Osteoblast (primary cell): ENCODE data around the gene HES4. TPM values are rescaled to one million over a fixed set of nuclear protein-coding genes. Genes with fewer than 3 reads are reported as not detected.

ENCODE experiments used
- DNase-seq: peaks from one replicate; pipeline ENCODE4 v3.0.0; 2011; ENCODE audit warnings: low spot score, mixed read lengths; ENCODE audit not compliant: insufficient read length; ENCODE audit errors: missing footprints
- H2AFZ ChIP-seq: 2 replicates; pipeline ENCODE4 v1.6.0; 2011; ENCODE audit warnings: mild to moderate bottlenecking, low read length
- H3K27ac ChIP-seq: 2 replicates; pipeline ENCODE4 v1.5.1; 2011; ENCODE audit warnings: mild to moderate bottlenecking, low read depth, low read length, moderate library complexity
- H3K27me3 ChIP-seq: 2 replicates; pipeline ENCODE4 v1.6.0; 2012; ENCODE audit warnings: mild to moderate bottlenecking, control low read depth, inconsistent platforms, low read length, moderate library complexity; ENCODE audit not compliant: insufficient read depth
- H3K36me3 ChIP-seq: 2 replicates; pipeline ENCODE4 v1.5.1; 2011; ENCODE audit warnings: mild to moderate bottlenecking, low read length, control low read depth, moderate library complexity; ENCODE audit not compliant: insufficient read depth
- H3K4me1 ChIP-seq: 2 replicates; pipeline ENCODE4 v1.5.1; 2011; ENCODE audit warnings: mild to moderate bottlenecking, low read length, control low read depth, moderate library complexity; ENCODE audit not compliant: insufficient read depth
- H3K4me2 ChIP-seq: 2 replicates; pipeline ENCODE4 v1.6.0; 2011; ENCODE audit warnings: mild to moderate bottlenecking, low read length; ENCODE audit not compliant: insufficient read depth
- H3K4me3 ChIP-seq: fragments of 200-600 bp; sonication (generic); 3 replicates; pipeline ENCODE4 v1.5.1; 2012; ENCODE audit warnings: mild to moderate bottlenecking, low read length, inconsistent platforms; ENCODE audit not compliant: insufficient read depth
- H3K79me2 ChIP-seq: 2 replicates; pipeline ENCODE4 v1.6.0; 2012; ENCODE audit warnings: mild to moderate bottlenecking, low read length, control low read depth, inconsistent platforms; ENCODE audit not compliant: insufficient read depth
- H3K9me3 ChIP-seq: 2 replicates; pipeline ENCODE4 v1.5.1; 2011; ENCODE audit warnings: low read depth, low read length, control low read depth
- H4K20me1 ChIP-seq: 2 replicates; pipeline ENCODE4 v1.6.0; 2012; ENCODE audit warnings: mild to moderate bottlenecking, low read length, control low read depth; ENCODE audit not compliant: insufficient read depth
- total RNA-seq: library from RNA; depleted of rRNA; stranded (reverse); fragments of >200 nt; gene quantifications from 2 replicates; pipeline ENCODE4 v1.2.3, GENCODE V29; 2012
- TF ChIP-seq, protein P1 (sequence below): IDR thresholded peaks from 2 replicates; pipeline ENCODE4 v1.5.1; 2011; ENCODE audit warnings: mild to moderate bottlenecking, low read depth, low read length, moderate library complexity; ENCODE audit errors: extremely low read depth

Gene HES4
- total RNA-seq, 1 donor, result 0.72 TPM

DNA sequence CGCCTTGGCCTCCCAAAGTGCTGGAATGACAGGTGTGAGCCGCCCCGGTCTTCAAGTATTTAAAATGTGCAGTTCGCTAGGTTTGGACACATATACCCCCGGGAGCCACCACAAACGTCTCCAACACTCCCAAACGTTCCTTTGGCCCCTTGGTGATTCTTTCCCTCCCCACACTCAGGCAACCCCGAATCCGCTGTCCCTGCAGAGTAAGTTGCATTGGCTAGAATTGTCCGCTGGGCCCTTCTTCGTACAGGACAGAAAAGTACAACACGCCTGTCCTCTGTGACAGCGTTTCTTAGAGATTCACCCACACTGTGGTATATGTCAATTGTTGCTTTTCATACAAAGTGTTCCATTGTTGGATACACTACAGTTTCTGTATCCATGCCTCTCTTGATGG, 14.8 kb downstream of the HES4 start:
- no peak overlapping the region for H3K27ac ChIP-seq
- TF ChIP-seq, protein P1, sequence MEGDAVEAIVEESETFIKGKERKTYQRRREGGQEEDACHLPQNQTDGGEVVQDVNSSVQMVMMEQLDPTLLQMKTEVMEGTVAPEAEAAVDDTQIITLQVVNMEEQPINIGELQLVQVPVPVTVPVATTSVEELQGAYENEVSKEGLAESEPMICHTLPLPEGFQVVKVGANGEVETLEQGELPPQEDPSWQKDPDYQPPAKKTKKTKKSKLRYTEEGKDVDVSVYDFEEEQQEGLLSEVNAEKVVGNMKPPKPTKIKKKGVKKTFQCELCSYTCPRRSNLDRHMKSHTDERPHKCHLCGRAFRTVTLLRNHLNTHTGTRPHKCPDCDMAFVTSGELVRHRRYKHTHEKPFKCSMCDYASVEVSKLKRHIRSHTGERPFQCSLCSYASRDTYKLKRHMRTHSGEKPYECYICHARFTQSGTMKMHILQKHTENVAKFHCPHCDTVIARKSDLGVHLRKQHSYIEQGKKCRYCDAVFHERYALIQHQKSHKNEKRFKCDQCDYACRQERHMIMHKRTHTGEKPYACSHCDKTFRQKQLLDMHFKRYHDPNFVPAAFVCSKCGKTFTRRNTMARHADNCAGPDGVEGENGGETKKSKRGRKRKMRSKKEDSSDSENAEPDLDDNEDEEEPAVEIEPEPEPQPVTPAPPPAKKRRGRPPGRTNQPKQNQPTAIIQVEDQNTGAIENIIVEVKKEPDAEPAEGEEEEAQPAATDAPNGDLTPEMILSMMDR, result no peak
- H3K9me3 ChIP-seq, result no peaks in the 10 kb centered on the region
- no peaks in the 10 kb centered on the region for H4K20me1 ChIP-seq
- H3K4me1 ChIP-seq, result no peaks in the 10 kb centered on the region
- no peak overlapping the region for H2AFZ ChIP-seq
- no peak overlapping the region for H3K4me2 ChIP-seq
- H3K4me3 ChIP-seq, result no peak overlapping the region
- no peaks in the 10 kb centered on the region for H3K36me3 ChIP-seq
- no peaks in the 10 kb centered on the region for H3K79me2 ChIP-seq
- H3K27me3 ChIP-seq, result peaks cover 5% of the 10 kb centered on the region
- peak; percentile 17 for DNase-seq

DNA sequence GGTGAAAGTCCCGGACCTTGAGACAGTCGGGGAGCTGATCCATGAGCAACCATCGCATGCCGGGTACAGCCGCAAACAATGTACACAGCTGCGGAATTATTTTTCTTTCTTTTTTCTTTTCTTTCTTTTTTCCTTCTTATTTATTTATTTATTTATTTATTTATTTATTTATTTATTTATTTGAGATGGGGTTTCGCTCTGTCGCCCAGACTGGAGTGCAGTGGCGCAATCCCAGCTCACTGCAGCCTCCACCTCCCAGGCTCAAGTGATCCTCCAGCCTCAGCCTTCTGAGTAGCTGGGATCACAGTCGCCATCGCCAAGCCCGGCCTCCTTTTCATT, 15.5 kb downstream of the HES4 start:
- Histone ChIP-seq H3K4me1 (no peaks in the 10 kb centered on the region), H3K9me3 (no peaks in the 10 kb centered on the region), H4K20me1 (no peaks in the 10 kb centered on the region), H3K4me2 (peak overlapping the region; percentile 64), H3K79me2 (no peaks in the 10 kb centered on the region), H3K4me3 (peak overlapping the region; percentile 54), H3K36me3 (no peaks in the 10 kb centered on the region), H2AFZ (no peak overlapping the region), H3K27me3 (peaks cover 5% of the 10 kb centered on the region), H3K27ac (no peak overlapping the region)
- no peak for DNase-seq
- TF ChIP-seq, protein P1, result no peak

DNA sequence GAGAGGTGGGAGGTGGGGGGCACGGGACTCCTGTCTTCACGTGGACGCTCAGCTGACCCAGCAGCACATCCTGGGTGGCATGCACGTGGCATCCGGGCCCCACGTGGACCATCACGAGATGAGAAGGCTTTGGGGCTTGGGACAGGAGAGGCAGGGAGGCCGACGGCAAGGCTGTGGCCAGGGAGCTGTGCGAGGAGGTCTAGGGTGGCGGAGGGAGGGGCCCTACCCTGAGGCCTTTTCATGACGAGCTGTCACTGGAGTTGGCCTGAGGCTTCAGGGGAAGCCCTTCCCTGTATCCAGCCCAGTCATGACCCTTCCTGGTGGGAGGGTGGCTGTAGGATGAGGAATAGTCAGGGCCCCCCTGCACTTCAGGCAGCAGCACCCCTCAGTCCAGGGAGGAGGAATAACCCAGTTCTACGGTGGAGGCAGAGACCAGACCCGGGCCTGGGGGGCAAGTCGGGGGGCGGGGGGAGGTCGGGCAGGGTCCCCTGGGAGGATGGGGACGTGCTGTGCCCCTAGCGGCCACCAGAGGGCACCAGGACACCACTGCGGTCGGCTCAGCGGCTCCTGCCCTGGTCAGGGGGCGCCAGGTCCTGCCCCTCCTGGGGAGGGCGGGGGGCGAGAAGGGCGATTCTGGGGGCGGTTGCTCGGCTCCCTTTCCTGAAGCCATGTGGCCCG, 16.0 kb downstream of the HES4 start:
- H3K4me3 ChIP-seq, result peak overlapping the region; percentile 54
- peak; percentile 97 for DNase-seq

DNA sequence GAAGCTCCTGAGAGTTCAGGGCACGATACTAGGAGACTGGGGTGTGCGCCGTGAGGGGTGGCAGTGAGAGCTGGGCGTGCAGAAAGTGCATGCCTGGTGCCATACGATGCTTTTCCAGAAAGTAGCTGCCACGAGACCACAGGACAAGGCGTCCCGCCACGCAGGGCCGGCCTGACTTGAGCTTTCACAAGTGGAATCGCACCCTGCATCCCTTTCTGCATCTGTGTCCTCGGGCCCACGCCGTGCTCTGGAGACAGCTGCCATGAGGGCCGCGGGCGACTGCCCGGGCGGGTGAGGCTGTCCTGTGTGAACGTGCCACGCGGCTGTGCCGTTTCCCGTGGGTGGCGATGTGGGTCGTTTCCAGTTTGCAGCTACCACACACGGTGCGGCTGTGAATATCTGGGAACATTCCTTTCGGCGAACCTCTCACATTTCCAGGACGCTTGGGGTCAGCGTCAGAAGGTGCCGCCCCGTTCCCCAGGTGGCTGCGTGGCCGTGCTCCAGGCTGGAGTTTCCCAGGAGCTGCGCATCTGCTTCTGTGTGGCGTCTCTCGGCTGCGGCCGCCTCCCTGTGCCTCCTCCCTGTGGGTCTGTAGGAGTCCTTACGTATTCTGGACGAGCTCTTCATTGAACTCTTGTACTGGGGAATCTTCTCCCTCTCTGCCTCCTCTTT, 17.0 kb downstream of the HES4 start:
- no peaks in the 10 kb centered on the region for H4K20me1 ChIP-seq
- no peak overlapping the region for H2AFZ ChIP-seq
- no peaks in the 10 kb centered on the region for H3K36me3 ChIP-seq
- H3K27me3 ChIP-seq, result peaks cover 3% of the 10 kb centered on the region
- no peaks in the 10 kb centered on the region for H3K4me1 ChIP-seq
- no peaks in the 10 kb centered on the region for H3K9me3 ChIP-seq
- H3K4me3 ChIP-seq, result no peak overlapping the region
- H3K79me2 ChIP-seq, result no peaks in the 10 kb centered on the region
- H3K4me2 ChIP-seq, result no peak overlapping the region
- TF ChIP-seq, protein P1, result no peak
- peak; percentile 86 for DNase-seq
- no peak overlapping the region for H3K27ac ChIP-seq

More for the DNA sequence above, 16.0 kb downstream of the HES4 start:
- H4K20me1 ChIP-seq, result no peaks in the 10 kb centered on the region
- H3K9me3 ChIP-seq, result no peaks in the 10 kb centered on the region
- H3K4me1 ChIP-seq, result no peaks in the 10 kb centered on the region
- no peak overlapping the region for H3K27ac ChIP-seq
- peak overlapping the region; percentile 64 for H3K4me2 ChIP-seq
- TF ChIP-seq, protein P1, result peak; percentile 46
- H2AFZ ChIP-seq, result no peak overlapping the region
- no peaks in the 10 kb centered on the region for H3K79me2 ChIP-seq
- peaks cover 3% of the 10 kb centered on the region for H3K27me3 ChIP-seq
- H3K36me3 ChIP-seq, result no peaks in the 10 kb centered on the region
